ENCODE measurements around the gene CAMK2D.

DNA sequence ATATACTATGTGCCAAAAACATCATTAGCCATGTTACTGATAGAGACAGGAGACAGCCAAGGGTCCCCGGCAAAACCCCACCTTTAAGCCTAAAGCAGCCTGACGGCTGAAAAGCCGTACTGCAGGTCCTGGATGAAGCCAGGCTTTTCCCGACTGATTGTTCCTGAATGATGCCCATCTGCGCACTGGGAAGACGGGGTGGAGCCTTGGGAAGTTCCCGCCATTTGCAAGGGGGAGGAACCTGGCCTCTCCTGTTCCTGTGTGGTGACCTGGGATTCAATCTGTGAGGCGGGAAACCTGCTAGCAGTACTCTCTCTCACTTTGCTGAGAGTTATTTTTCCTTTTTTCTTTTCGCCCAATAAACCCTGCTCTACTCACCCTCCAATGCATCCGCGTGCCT, 15.1 kb upstream of the CAMK2D start:
- TF ChIP-seq POLR2AphosphoS5 (IDR thresholded peaks at IDR 0.05) (no peak), POLR2A (IDR thresholded peaks at IDR 0.05) (no peak)
- TF ChIP-seq, protein P1, sequence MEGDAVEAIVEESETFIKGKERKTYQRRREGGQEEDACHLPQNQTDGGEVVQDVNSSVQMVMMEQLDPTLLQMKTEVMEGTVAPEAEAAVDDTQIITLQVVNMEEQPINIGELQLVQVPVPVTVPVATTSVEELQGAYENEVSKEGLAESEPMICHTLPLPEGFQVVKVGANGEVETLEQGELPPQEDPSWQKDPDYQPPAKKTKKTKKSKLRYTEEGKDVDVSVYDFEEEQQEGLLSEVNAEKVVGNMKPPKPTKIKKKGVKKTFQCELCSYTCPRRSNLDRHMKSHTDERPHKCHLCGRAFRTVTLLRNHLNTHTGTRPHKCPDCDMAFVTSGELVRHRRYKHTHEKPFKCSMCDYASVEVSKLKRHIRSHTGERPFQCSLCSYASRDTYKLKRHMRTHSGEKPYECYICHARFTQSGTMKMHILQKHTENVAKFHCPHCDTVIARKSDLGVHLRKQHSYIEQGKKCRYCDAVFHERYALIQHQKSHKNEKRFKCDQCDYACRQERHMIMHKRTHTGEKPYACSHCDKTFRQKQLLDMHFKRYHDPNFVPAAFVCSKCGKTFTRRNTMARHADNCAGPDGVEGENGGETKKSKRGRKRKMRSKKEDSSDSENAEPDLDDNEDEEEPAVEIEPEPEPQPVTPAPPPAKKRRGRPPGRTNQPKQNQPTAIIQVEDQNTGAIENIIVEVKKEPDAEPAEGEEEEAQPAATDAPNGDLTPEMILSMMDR (IDR thresholded peaks at IDR 0.05) = no peak
